HG02885 (cell line): ENCODE measurements around the gene FAM229A.
A peak's percentile ranks its signal among the peaks of the same experiment; 100 is the strongest.

Experiments used
- ATAC-seq: cut with Tn5 transposase; IDR thresholded peaks from one replicate; pipeline ENCODE4 v1.9.1; 2021; ENCODE audit warnings: mild to moderate bottlenecking; ENCODE audit not compliant: unreplicated experiment, poor library complexity

The FAM229A gene

DNA sequence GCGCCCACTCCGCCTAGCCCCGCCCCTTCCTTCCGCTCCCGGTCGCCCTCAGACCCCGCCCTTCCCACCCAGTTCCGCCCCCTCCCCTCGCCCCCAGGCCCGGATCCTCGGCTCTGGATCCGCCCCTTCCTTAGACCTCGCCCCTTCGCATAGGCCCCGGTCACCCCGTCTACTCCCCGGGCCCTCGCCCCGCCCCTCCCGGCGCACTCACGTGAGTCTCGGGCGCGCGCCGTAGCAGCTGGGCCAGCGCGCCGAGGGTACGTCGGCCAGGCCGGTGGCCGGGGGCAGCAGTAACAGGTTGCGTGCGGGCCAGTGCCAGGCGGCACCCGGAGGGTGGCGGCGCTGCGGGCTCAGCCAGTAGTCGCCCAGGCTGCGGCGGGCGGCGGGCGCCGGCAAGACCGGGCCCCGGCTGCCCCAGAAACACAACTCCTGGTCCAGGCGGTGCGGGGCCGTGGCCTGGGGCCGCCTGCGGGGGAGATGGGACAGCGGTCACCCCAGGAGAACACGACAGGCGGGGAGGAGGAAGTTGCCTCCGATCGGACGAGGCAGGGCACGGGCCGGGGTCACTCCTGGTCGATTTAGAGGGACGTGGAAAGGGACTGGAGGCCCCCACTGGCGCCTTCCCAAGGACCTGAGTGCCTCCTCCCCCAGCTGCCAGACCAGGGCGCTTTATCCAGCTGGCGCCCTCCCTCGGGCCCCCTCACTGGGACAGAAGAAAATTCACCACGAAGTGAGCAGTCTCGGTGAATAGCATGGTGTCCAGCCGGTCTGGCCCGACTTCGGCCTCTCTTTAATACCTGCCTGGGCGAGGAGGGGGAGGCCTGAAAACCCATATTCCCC lies 10.7 kb downstream of the FAM229A start:
- ATAC-seq: peak; percentile 93

DNA sequence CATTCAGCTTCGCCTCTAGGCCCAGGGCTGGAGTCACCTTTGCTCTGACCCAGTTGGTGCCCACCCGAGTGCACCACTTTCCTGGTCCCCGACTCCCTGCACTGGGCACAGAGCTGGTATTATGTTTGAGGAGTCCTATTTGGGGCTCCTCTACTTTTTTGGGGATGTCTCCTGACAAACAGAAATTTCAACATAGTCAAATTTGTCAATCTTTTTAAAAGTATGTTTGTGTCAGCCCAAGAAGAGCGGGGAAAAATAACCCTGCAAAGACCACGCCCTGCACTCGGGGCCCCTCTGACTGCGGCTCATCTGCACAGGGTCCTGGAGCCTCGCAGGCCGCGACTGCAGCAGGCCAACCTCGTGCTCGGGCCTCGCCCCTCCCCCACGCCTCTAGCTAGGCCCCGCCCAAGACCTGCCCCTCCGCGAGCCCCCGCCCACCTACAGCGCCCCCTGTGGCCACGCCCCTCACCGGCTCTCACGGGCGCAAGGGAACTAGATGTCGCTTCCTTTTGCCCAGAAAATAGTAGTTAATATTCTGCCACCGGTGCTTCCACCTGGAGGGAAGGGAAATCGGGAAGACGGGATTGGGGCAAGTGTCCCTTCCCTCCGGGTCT lies 11.4 kb downstream of the FAM229A start:
- peak; percentile 45 for ATAC-seq

DNA sequence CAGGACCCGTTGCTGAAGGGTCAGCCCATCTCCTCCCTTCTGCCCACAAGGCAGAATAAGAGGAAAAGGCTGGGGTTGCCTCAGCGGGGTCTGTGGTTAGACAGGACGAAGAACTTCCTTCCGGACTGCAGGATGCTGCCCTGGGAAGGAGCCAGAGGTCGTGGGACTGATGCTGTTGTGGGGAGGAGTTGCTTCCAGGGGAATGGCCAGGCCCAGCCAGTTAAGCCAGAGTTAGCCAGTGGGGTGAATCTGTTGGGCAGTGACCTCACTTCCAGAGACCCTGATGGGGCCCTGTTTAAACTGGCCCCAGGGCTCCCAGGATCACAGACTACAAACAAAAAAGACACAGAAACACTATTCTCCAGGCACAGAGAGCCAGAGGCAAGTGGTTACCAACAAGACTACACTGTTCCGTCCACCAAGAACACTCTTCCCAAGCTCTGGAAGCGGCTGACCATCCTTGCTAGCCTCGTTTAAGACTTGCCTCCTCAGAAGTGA lies 13.0 kb downstream of the FAM229A start:
- no peak for ATAC-seq

DNA sequence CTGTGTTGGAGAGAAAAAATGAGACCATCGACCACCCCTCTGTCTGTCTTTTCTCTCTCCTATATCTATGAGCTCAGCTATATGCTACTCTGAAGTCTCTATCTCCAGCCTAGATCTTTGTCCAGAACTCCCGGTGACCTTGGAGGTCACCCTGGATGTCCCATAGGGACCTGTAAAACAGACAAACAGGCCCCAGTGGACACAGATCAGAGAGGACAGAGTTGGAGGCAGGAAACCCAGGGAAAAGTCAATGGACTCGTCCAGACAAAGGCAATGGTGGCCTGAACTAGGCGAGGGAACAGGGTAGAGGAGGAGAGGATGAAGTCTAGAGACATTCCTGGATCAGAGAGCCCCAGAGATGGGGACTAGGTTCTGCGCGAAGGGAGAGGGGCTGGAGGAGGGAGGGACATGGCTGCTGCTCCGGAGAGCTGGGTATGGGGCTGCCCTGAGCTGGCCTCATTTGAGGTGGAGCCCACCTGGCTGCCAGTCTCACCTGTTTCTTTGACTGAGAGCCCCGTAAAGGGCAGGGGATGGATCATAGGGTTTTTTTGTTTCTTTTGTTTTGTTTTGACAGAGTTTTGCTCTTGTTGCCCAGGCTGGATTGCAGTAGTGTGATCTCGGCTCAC lies 15.6 kb downstream of the FAM229A start:
- no peak for ATAC-seq

DNA sequence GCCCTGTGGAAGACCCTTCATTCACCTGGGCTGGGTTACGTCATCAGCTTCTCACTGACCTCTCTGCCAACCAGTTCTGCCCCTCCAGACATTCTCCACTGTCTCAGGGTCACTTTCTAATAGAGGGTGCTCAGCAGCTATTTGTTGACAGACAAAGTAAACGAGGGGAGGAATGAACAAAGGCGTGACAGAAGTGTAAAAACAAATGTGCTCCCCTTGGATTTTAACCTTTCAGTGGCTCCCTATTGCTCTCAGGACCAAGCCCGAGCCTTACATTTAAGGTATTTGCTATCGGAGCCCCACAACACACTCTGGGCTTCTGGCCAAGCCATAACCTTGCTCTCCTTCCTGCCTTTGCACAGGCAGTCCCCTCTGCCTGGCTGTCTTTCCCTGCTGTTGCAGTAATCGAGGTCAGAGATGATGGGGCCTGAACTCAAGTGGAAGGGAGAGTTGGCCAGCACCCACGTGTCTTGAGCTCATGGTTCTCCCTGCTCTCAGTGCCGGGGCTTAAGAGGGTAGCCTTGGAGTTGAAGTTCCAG lies 16.9 kb downstream of the FAM229A start:
- ATAC-seq: no peak

DNA sequence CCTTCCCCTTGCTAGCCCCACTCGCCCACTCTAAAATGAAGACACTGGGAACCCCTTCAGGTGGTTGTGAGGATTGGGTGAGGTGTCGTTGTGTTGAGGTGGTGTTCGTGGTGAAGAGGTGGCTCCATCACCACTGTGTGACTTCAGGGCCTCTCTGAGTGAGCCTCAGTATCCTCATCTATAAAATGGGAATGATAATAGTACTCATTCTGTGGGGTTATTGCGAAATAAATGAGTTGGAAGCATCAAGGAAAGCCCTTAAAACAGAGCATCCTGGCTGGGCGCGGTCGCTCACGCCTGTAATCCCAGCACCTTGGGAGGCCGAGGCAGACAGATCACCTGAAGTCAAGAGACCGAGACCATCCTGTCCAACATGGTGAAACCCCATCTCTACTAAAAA lies 19.6 kb downstream of the FAM229A start:
- no peak for ATAC-seq

DNA sequence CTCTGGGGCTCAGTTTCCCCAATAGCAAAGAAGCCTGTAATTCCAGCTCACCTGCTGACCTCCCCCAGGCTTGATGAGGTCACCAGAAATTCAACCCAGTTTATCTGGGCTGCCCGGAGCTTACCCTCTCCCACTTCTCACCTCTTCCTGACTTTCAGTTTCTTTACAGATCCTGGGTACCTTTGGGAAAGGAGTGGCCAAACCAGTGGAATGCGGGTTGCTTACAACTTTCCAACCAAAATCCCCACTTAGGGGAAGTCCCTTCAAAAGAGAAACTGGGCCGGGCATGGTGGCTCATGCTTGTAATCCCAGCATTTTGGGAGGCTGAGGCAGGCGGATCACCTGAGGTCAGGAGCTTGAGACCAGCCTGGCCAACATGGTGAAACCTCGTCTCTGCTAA lies 20.3 kb downstream of the FAM229A start:
- ATAC-seq: no peak

DNA sequence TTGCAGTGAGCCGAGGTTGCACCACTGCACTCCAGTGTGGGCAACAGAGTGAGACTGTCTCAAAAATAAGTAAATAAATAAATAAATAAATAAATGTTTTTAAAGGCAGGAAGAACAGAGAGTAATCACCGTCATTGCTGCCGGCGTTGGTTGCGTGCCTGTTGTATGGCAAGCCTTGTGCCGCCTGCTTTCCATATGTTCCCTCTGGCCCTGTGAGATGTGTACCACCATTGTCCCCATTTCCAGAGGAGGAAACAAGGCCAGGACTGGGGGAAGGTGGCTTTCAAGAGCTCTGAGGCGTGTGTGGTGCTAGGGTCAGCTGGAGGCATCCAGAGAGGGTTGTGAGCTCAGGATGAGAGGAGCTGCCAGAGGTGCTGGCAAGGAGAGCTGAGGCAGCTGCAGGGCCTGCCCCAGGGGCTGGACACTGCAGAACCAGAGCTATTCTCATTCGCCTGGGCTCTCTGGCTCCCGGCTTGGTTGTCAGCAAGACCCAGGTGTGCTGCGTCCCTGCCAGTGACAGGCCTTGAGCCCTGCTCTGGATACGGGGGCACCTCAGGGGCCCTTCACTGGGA lies 21.0 kb downstream of the FAM229A start:
- ATAC-seq: no peak

DNA sequence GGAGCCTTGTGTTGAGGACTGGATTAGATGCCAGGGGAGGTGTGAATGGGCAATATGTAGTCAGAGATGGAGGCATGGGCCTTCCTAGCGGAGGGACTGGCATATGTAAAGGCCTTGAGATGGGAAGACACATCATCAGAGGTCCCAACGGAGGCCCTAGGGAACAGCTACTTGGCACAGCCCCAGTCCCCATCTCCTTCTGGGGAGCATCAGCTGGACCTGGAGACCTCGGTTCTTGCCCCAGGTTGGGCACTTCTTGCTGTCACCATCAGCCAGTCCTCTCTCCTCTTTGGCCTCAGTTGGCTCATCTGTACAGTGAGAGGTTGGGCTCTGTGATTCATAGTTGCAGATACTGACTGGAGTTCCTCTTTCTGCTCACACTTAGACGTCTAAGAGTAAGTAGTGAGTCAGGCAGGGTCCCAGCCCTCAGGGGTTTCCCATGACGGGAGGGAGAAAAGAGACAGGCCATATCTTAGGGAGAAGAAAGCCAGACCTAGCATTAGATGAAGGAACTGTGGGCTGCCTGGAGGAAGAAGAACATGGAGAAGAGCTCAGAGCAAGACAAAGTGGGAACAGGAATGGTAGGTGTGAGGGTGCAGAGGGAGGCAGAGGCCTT lies 22.8 kb downstream of the FAM229A start:
- no peak for ATAC-seq

DNA sequence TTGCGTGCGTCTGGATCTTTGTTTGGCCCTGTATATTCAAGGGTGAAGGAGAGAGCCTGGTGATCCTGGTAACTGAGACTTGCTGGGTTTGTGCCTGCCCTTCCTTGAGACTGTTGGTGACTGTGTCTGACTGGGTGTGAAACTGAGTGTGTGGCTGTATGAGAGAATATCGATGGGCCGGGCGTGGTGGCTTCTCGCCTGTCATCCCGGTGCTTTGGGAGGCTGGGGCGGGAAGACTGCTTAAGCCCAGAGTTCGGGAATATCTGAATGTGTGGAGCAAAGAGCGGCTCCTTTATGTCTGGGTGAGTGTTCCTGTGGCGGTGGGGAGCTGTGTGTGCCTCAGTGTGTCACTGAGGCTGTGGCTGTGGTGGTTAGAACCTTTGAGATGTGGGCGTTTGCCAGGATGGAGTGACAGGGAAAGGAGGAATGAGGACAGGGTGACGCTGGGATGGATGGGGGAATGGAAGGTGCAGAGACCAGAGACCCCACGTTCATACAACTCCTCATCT lies 23.6 kb downstream of the FAM229A start:
- ATAC-seq: no peak

DNA sequence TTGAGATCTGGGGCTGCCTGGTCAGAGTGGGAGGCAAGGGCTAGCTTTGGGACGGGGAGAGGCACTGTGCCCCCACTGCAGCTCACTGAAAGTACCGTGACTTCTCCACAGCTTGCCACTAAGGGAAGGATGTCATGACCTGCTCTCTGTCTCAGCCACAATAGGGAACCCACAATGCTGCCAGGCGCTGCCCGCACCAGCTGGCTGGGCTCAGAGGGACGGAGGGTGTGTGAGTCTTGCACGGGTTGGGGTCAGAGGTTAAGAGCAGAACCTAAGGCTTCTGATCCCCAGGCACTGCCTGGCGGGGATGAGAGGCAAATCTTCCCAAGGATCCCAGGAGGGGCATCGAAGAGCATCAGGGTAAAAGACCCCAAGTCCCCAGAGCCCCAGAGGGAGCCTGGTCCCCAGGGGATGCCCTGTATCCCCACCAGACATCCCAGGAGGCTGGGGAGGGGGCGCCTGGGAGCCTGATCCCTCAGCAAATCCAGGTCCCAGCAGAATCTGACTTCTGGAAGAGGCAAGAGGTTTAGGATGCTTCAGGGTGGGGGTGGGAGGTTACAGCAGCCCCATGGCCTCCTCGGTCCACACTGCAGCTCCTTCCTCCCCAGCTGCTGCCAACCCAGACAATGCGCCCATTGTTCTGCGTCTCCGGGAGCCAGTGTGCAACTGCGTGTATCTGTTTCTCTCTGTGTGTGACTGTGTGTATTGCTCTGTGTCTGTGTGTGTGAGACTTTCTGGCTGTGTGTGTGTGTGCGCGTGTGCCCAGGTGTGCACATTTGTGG lies 24.2 kb downstream of the FAM229A start:
- ATAC-seq: no peak

DNA sequence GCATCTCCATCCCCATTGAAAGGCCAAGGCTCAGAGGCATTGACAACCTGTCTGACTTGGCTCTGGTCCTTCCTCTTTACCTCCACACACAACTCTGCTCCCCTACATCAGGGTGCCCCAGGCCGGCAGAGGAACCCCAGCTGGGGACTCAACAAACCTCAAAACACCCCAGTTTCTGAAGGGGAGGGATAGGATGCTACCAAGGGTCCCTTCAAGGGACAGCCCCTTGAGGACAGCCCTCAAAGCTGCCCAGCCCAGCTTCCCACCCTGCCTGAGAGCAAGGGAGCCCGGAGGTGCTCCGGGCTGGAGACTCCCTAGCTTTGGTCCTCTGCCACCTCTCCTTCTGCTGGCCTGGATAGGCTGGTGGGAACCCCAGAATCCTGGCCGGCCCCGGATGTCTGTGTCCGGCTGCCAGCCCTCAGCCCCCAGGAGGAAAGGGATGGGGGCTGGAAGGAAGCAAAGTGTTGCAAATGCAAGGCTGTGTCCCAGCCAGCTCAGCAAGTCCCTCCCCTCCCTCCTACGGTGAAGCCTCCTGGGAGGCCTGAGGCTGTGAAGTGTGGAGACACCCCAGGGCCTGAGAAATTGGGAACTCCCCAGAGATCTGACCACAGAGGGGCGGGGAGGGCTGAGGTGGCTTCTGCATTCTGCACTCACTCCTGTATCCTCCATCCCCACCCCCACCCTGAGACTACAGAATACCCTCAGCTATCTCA lies 25.2 kb downstream of the FAM229A start:
- no peak for ATAC-seq

DNA sequence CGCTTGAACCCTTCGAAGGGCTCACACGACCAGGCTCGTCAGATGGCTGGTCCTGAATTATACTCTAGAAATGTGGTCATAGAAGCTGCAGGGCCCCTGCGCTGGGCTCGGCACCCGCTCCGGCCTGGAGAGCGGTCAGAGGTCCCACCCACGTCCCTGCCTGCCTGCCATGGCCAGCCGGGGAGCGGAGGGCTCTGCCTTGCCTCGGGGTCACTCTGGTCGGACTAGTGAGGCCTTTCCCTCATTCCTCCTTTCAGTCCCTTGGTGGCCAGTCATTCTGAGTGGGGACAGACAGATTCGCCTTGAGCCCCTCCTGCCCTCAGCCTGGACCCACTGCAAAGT lies 25.7 kb downstream of the FAM229A start:
- ATAC-seq: no peak

DNA sequence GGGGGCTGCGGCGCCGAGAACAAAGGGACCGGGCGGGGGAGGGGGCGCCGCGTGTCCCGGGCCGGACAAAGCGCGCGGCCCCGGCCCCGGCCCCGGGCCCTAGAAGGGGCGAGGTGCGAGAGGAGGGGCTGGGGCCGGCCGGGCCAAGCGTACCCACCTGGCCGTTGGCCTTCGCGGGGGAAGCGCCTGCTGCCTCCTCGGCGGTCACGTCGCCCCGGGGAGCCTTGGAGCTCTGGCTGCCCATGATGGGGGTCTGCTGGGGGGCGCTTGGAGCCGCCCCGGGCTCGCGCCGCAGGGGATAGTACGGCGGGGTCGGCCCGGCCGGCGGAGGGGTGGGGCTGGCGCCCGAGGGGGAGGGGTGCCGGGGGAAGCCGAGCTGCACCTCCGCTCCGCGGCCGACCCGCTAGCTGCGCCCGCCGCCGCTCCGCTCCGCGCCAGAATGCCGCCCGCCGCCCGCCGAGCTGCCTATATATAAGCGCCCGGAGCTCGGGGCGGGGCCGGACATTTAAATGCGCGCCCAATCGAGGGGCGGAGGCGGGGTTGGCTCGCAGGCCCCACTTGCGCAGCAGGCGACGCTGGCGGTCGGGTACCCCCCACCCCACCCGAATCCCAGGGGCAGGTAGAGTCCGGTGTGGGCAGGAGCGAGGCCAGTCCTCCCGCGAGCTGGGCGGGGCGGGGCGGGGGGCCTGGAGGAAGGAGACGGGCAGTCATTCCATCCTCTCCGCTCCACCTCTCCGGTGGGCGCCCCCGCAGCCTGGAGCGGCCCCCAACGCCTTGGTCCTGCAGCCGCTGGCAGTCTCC lies 26.3 kb downstream of the FAM229A start, which contains the start of gene MARCKSL1:
Gene MARCKSL1, minus strand, starts transcription at position 444 of the 801 bp plus-strand sequence. Its CDS starts 200 bp downstream, at position 244.
- ATAC-seq: no peak

DNA sequence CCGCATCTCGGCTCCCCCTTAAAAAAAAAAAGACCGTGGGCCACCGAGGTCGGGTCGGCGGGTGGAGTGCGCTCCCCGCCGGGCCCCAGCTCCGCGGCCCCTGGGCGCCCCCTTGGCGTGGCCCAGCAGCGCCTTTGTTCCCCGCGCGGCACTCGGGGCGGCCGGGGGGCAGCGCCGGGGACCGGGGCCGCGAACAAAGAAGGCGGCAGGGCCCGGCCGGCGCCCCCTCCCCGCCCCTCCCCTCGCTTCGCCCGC lies 26.8 kb downstream of the FAM229A start:
- ATAC-seq: no peak

DNA sequence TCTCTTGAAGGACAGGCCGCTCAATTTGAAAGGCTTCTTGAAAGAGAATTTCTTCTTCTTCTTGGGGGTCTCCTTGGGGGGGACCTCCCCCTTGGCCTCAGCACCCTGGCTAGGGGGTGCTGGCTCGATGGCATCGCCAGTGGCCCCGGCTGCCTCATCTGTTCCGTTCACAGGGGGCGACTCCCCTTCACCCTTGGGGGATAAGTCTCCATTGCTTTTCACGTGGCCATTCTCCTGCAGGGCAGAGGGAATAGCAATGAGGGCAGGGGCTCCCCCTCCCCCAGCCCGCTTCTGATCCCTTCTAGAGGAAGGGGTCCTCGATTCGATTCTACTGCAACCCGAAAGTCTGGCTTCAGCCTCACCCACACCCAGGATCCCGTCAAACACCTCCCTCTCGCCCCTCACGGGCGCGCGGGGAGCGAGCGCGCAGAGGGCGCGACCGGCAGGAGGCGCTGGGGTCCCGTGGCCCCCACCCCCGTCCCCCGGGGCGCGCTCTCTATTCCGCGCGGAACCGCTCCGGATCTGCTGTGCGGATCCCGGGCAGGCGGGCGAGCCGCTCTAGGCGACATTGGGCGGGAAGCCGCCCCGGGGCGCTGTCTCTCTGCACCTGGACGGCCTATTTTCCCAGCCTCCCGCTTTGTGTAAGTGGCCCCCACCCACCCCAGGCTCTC lies 27.3 kb downstream of the FAM229A start:
- no peak for ATAC-seq

DNA sequence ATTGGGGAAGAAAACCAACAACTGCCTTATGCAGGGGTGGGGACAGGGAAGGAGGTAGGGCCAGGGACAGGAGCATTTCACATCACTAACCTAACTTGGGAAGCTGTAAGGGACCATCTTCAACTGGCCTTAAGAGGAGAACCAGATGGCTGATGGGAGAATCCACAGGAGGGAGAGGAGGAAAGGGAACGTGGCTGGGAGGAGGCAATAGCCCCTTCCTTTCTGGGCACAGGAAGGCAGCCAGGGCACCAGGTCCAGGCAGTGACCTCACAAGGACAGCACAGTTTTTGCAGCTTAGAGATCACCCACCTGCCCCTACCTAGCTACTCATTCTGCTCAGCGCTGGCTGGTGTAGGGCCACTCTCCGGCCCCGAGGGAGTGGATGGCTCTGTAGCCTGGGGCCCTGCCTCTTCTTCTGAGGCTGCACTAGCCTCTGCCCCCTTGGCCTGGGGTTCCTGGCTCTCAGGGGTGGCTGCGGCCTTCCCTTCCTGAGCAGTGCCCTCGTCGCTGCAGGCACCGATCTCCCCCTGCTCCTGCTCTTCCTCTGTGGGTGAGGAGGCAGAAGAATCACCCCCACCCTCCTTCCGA lies 27.9 kb downstream of the FAM229A start:
- no peak for ATAC-seq
